T-helper 22 cell (primary cell): ENCODE data around the gene AP3D1.
A peak's percentile ranks its signal among the peaks of the same experiment; 100 is the strongest.

Experiments used
- DNase-seq: peaks from one replicate; pipeline ENCODE4 v3.0.0-alpha.2; 2020; ENCODE audit warnings: low read depth

AP3D1 gene

GRCh38 chr19:2084993-2085720 is 66.2 kb downstream of the AP3D1 start:
- peak; percentile 92 for DNase-seq

- DNase-seq: peak; percentile 67
These were observed 68.1 kb downstream of the AP3D1 start for GRCh38 chr19:2083174-2083854.

GRCh38 chr19:2081873-2082810 is 69.2 kb downstream of the AP3D1 start:
- DNase-seq: peak; percentile 42

- DNase-seq: no peak
These were observed 70.9 kb downstream of the AP3D1 start for GRCh38 chr19:2080336-2080988.

GRCh38 chr19:2079865-2080301 is 71.5 kb downstream of the AP3D1 start:
- DNase-seq: no peak

GRCh38 chr19:2079076-2079864 is 72.1 kb downstream of the AP3D1 start:
- no peak for DNase-seq

- DNase-seq: no peak
These were observed 73.3 kb downstream of the AP3D1 start for GRCh38 chr19:2077833-2078619.

- no peak for DNase-seq
These were observed 74.0 kb downstream of the AP3D1 start for GRCh38 chr19:2077398-2077797.

- no peak for DNase-seq
These were observed 74.8 kb downstream of the AP3D1 start for GRCh38 chr19:2076526-2076944.

GRCh38 chr19:2072757-2073551 is 78.4 kb downstream of the AP3D1 start:
- no peak for DNase-seq

- DNase-seq: no peak
These were observed 80.2 kb downstream of the AP3D1 start for GRCh38 chr19:2070986-2071673.

GRCh38 chr19:2070436-2070827 is 80.9 kb downstream of the AP3D1 start:
- DNase-seq: no peak

GRCh38 chr19:2064788-2065524 is 86.4 kb downstream of the AP3D1 start:
- no peak for DNase-seq

GRCh38 chr19:2064395-2064787 is 87.0 kb downstream of the AP3D1 start:
- DNase-seq: no peak

GRCh38 chr19:2063824-2064223 is 87.5 kb downstream of the AP3D1 start:
- DNase-seq: no peak

- no peak for DNase-seq
These were observed 88.6 kb downstream of the AP3D1 start for GRCh38 chr19:2062770-2063169.

GRCh38 chr19:2062389-2062729 is 89.0 kb downstream of the AP3D1 start:
- no peak for DNase-seq
